Measurements from ENCODE around the gene PHC3.

DNA sequence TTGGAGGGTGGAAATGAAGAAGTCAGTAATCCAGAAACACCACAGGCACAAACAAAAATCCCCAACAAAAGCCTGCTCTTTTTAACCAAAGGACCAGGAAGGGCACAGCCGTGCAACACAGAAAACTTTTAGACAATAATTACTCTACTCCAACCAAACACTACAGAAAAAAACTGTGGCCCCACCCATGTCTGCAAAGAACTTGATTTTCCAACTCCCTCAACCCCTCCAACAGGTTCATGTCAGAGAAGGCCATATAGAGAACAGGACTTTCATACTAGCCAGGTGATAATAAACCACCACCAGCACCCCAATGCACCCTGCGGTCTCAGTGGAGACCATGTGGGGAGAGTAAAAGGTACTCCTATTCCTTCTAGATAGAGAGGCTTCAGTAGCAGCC, 16.8 kb downstream of the PHC3 start:
- TF ChIP-seq, protein P1, sequence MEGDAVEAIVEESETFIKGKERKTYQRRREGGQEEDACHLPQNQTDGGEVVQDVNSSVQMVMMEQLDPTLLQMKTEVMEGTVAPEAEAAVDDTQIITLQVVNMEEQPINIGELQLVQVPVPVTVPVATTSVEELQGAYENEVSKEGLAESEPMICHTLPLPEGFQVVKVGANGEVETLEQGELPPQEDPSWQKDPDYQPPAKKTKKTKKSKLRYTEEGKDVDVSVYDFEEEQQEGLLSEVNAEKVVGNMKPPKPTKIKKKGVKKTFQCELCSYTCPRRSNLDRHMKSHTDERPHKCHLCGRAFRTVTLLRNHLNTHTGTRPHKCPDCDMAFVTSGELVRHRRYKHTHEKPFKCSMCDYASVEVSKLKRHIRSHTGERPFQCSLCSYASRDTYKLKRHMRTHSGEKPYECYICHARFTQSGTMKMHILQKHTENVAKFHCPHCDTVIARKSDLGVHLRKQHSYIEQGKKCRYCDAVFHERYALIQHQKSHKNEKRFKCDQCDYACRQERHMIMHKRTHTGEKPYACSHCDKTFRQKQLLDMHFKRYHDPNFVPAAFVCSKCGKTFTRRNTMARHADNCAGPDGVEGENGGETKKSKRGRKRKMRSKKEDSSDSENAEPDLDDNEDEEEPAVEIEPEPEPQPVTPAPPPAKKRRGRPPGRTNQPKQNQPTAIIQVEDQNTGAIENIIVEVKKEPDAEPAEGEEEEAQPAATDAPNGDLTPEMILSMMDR (IDR thresholded peaks at IDR 0.05; ENCODE audit: insufficient read depth, low read length) = no peak
- TF ChIP-seq, protein P2, sequence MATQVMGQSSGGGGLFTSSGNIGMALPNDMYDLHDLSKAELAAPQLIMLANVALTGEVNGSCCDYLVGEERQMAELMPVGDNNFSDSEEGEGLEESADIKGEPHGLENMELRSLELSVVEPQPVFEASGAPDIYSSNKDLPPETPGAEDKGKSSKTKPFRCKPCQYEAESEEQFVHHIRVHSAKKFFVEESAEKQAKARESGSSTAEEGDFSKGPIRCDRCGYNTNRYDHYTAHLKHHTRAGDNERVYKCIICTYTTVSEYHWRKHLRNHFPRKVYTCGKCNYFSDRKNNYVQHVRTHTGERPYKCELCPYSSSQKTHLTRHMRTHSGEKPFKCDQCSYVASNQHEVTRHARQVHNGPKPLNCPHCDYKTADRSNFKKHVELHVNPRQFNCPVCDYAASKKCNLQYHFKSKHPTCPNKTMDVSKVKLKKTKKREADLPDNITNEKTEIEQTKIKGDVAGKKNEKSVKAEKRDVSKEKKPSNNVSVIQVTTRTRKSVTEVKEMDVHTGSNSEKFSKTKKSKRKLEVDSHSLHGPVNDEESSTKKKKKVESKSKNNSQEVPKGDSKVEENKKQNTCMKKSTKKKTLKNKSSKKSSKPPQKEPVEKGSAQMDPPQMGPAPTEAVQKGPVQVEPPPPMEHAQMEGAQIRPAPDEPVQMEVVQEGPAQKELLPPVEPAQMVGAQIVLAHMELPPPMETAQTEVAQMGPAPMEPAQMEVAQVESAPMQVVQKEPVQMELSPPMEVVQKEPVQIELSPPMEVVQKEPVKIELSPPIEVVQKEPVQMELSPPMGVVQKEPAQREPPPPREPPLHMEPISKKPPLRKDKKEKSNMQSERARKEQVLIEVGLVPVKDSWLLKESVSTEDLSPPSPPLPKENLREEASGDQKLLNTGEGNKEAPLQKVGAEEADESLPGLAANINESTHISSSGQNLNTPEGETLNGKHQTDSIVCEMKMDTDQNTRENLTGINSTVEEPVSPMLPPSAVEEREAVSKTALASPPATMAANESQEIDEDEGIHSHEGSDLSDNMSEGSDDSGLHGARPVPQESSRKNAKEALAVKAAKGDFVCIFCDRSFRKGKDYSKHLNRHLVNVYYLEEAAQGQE (IDR thresholded peaks at IDR 0.05; ENCODE audit: insufficient replicate concordance, low read depth) = no peak

Data from HL-60 (cell line).